K562 (cell line): ENCODE data around the gene TDRD12. TPM values are rescaled to one million over a fixed set of nuclear protein-coding genes. Genes with fewer than 3 reads are reported as not detected.
A peak's percentile ranks its signal among the peaks of the same experiment; 100 is the strongest.

Source experiments
- CXXC5 ChIP-seq: fragments of 250-450 bp; sonication (Bioruptor Pico); IDR thresholded peaks from 2 replicates; pipeline ENCODE4 v1.8.0; 2022; ENCODE audit warnings: inconsistent platforms, mild to moderate bottlenecking, moderate library complexity
- DNMT1 ChIP-seq: fragments of 450-650 bp; IDR thresholded peaks from 2 replicates; pipeline ENCODE4 v1.6.1; 2016; ENCODE audit warnings: antibody characterized with exemption, mild to moderate bottlenecking
- EP300 ChIP-seq: IDR thresholded peaks from 2 replicates; pipeline ENCODE4 v1.6.1; 2012; ENCODE audit warnings: low read length, improper control_type of control experiment
- ERF ChIP-seq: fragments of 450-650 bp; formaldehyde crosslinking; IDR thresholded peaks from 2 replicates; pipeline ENCODE4 v1.4.0; 2020; ENCODE audit warnings: mild to moderate bottlenecking, mixed read lengths
- GABPA ChIP-seq: fragments of 200-800 bp; sonication (Bioruptor generic); conservative IDR thresholded peaks from 2 replicates; pipeline ENCODE4 v1.6.1; 2016; ENCODE audit warnings: low read depth, missing genetic modification characterization, missing compliant biosample characterization
- HDAC2 ChIP-seq: fragments of 450-650 bp; IDR thresholded peaks from 2 replicates; pipeline ENCODE4 v1.6.1; 2016; ENCODE audit warnings: mild to moderate bottlenecking
- HES1 ChIP-seq: fragments of 450-650 bp; IDR thresholded peaks from 2 replicates; pipeline ENCODE4 v1.6.1; 2016; ENCODE audit warnings: low read depth, mild to moderate bottlenecking, moderate library complexity
- IRF2 ChIP-seq: sonication (generic); formaldehyde crosslinking; IDR thresholded peaks from 2 replicates; pipeline ENCODE4 v1.8.1; 2022; ENCODE audit warnings: mild to moderate bottlenecking, missing genetic modification reagents
- L3MBTL2 ChIP-seq: fragments of 450-650 bp; IDR thresholded peaks from 2 replicates; pipeline ENCODE4 v1.6.1; 2016; ENCODE audit warnings: mild to moderate bottlenecking, moderate library complexity
- NR2F6 ChIP-seq: fragments of 450-650 bp; formaldehyde crosslinking; IDR thresholded peaks from 2 replicates; pipeline ENCODE4 v1.4.0; 2020; ENCODE audit warnings: mild to moderate bottlenecking
- PCBP2 ChIP-seq: fragments of 200-400 bp; formaldehyde crosslinking; IDR thresholded peaks from 2 replicates; pipeline ENCODE4 v1.6.1; 2018; ENCODE audit warnings: low read length, low read depth, mild to moderate bottlenecking, moderate library complexity; ENCODE audit not compliant: poor library complexity, severe bottlenecking
- RAD21 ChIP-seq, 2 experiments: fragments of 250-450 bp in 1 of 2; fragments of 450-650 bp in 1 of 2; sonication (Bioruptor Pico) in 1 of 2; formaldehyde crosslinking in 1 of 2; IDR thresholded peaks in 1 of 2; conservative IDR thresholded peaks in 1 of 2; 2 replicates each; pipeline versions ENCODE4 v1.4.0 to v1.8.0; 2020 to 2022; ENCODE audit warnings: mild to moderate bottlenecking in 2 of 2, moderate library complexity in 1 of 2
- RBM15 ChIP-seq: fragments of 200-400 bp; formaldehyde crosslinking; IDR thresholded peaks from 2 replicates; pipeline ENCODE4 v1.6.1; 2018; ENCODE audit warnings: mild to moderate bottlenecking, low read length, moderate library complexity; ENCODE audit not compliant: insufficient read depth
- RNF2 ChIP-seq: sonication (generic); IDR thresholded peaks from 2 replicates; pipeline ENCODE4 v1.6.1; 2016
- SLC30A9 ChIP-seq: fragments of 250-450 bp; sonication (Bioruptor Pico); IDR thresholded peaks from 2 replicates; pipeline ENCODE4 v1.8.0; 2022; ENCODE audit warnings: mild to moderate bottlenecking, moderate library complexity
- TBP ChIP-seq: optimal IDR thresholded peaks from 2 replicates; pipeline ENCODE3; 2011; ENCODE audit warnings: low read depth, low read length, improper control_type of control experiment
- THAP7 ChIP-seq: fragments of 250-450 bp; sonication (Bioruptor Pico); IDR thresholded peaks from 2 replicates; pipeline ENCODE4 v1.5.0; 2021
- USF2 ChIP-seq: sonication (generic); formaldehyde crosslinking; IDR thresholded peaks from 2 replicates; pipeline ENCODE4 v1.5.0; 2020; ENCODE audit warnings: missing genetic modification reagents
- XRCC3 ChIP-seq: fragments of 450-650 bp; IDR thresholded peaks from 2 replicates; pipeline ENCODE4 v1.6.1; 2017; ENCODE audit warnings: mild to moderate bottlenecking, moderate library complexity
- ZBTB1 ChIP-seq: sonication (generic); formaldehyde crosslinking; IDR thresholded peaks from 2 replicates; pipeline ENCODE4 v1.8.1; 2023; ENCODE audit warnings: missing genetic modification reagents, low read depth, mild to moderate bottlenecking, borderline replicate concordance
- ZMIZ1 ChIP-seq, 2 experiments: fragments of 150-350 bp in 1 of 2; IDR thresholded peaks; 2 replicates each; pipeline ENCODE4 v1.6.1; 2012 to 2016; ENCODE audit warnings: low read depth in 2 of 2, low read length in 2 of 2, mild to moderate bottlenecking in 1 of 2, moderate library complexity in 1 of 2
- ZNF174 ChIP-seq: fragments of 250-450 bp; sonication (Bioruptor Pico); IDR thresholded peaks from 2 replicates; pipeline ENCODE4 v1.4.0; 2020; ENCODE audit warnings: mild to moderate bottlenecking
- ZNF507 ChIP-seq: conservative IDR thresholded peaks from 2 replicates; pipeline ENCODE4 v1.6.1; 2017; ENCODE audit warnings: missing genetic modification characterization, missing compliant biosample characterization
- ZNF584 ChIP-seq: fragments of 200-800 bp; sonication (Bioruptor generic); IDR thresholded peaks from 2 replicates; pipeline ENCODE4 v1.6.1; 2016; ENCODE audit warnings: low read depth, mild to moderate bottlenecking, missing genetic modification characterization, missing compliant biosample characterization
- polyA plus RNA-seq, 8 experiments: library from polyadenylated mRNA; depleted of rRNA in 4 of 8; stranded (reverse) in 5 of 8; unstranded in 3 of 8; fragments of >200 nt; fragmentation: Nextera tagmentation in 2 of 8; fragmentation: Illumina TruSeq in 1 of 8; extraction: Ambion mirVana in 2 of 8; extraction: Trizol in 1 of 8; gene quantifications; 2 replicates each; pipeline versions ENCODE4 v1.2.1 to v1.2.3, GENCODE V29; 2011 to 2014; ENCODE audit warnings: inconsistent platforms in 1 of 8, missing spikeins in 1 of 8
- total RNA-seq, 7 experiments: library from RNA; depleted of rRNA in 6 of 7; stranded (reverse); fragments of >200 nt in 6 of 7; fragmentation: Illumina TruSeq in 2 of 7; extraction: Trizol in 2 of 7; gene quantifications; 2 replicates each; pipeline versions ENCODE4 v1.2.1 to v1.2.3, GENCODE V29; 2011 to 2021; ENCODE audit warnings: low replicate concordance in 1 of 7

The TDRD12 gene
- total and polyA plus RNA-seq, 9 of the 15 experiments (the other 6 are each of a cell fraction or from before 2014, with no cell fraction given) = 0.03 TPM; not detected in 8

- 0 out of 2 replicates have a peak, but pooled peaks have one; percentile 7 for TF ChIP-seq USF2 (CRISPR knock-in tag)
- no peak for TF ChIP-seq PCBP2
- peak; percentile 35; the same call in 1 of the 2 replicates for TF ChIP-seq GABPA (tag)
- TF ChIP-seq CXXC5 (CRISPR knock-in tag) = peak; percentile 87
- no peak for TF ChIP-seq IRF2 (CRISPR knock-in tag)
- peak in 1 of 2 experiments; percentile 23; a peak in 2 of 4 replicates for TF ChIP-seq RAD21 (CRISPR knock-in tag; conservative IDR thresholded peaks at IDR 0.05 in 1 of 2, IDR thresholded peaks at IDR 0.05 in 1 of 2)
- TF ChIP-seq L3MBTL2 = peak; percentile 98
- no peak for TF ChIP-seq ZNF507 (tag)
- no peak for TF ChIP-seq THAP7 (CRISPR knock-in tag)
- no peak for TF ChIP-seq NR2F6 (CRISPR knock-in tag)
- peak; percentile 95 for TF ChIP-seq EP300
- TF ChIP-seq SLC30A9 (CRISPR knock-in tag) = no peak
- peak in 1 of 2 experiments; percentile 68; a peak in 1 of 4 replicates for TF ChIP-seq ZMIZ1 (IDR thresholded peaks at IDR 0.05; ENCODE audit: low read depth in 2 of 2, low read length in 2 of 2)
- TF ChIP-seq ZBTB1 (CRISPR knock-in tag) = peak; percentile 86; the same call in 1 of the 2 replicates
- no peak for TF ChIP-seq DNMT1
- TF ChIP-seq RNF2 = peak; percentile 97
- TF ChIP-seq XRCC3 = no peak
- TF ChIP-seq ZNF584 (CRISPR knock-in tag) = peak; percentile 50; the same call in 1 of the 2 replicates
- TF ChIP-seq HDAC2 = peak; percentile 88
- no peak for TF ChIP-seq ZNF174 (CRISPR knock-in tag)
- no peak for TF ChIP-seq TBP
- no peak; the same call in 1 of the 2 replicates for TF ChIP-seq ERF (CRISPR knock-in tag)
- no peak for TF ChIP-seq RBM15
- peak; percentile 84 for TF ChIP-seq HES1
Measured at GRCh38 chr19:32671883-32672593, 47.5 kb upstream of the TDRD12 start (continued).
